ENCODE measurements around the gene RPL34. TPM values are rescaled to one million over a fixed set of nuclear protein-coding genes. Genes with fewer than 3 reads are reported as not detected.

The RPL34 gene
- total RNA-seq, 2 donors from 2014 or later: 413 to 442 TPM

GRCh38 chr4:108601106-108601505, 19.3 kb upstream of the RPL34 start:
- Histone ChIP-seq H3K4me3 (no peak overlapping the region), H3K9me3 (no peaks in the 10 kb centered on the region), H3K36me3 (no peaks in the 10 kb centered on the region), H3K27ac (no peak overlapping the region), H3K27me3 (replicated peaks; ENCODE audit: insufficient read depth) (no peaks in the 10 kb centered on the region), H3K4me1 (ENCODE audit: control insufficient read depth in 1 of 2, low read depth in 2 of 2) (no peaks in the 10 kb centered on the region)
- DNase-seq (ENCODE audit: low spot score): no peak
- TF ChIP-seq, protein P1, sequence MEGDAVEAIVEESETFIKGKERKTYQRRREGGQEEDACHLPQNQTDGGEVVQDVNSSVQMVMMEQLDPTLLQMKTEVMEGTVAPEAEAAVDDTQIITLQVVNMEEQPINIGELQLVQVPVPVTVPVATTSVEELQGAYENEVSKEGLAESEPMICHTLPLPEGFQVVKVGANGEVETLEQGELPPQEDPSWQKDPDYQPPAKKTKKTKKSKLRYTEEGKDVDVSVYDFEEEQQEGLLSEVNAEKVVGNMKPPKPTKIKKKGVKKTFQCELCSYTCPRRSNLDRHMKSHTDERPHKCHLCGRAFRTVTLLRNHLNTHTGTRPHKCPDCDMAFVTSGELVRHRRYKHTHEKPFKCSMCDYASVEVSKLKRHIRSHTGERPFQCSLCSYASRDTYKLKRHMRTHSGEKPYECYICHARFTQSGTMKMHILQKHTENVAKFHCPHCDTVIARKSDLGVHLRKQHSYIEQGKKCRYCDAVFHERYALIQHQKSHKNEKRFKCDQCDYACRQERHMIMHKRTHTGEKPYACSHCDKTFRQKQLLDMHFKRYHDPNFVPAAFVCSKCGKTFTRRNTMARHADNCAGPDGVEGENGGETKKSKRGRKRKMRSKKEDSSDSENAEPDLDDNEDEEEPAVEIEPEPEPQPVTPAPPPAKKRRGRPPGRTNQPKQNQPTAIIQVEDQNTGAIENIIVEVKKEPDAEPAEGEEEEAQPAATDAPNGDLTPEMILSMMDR (IDR thresholded peaks at IDR 0.05): no peak
- ATAC-seq (ENCODE audit: insufficient number of reproducible peaks, low FRiP score, low read depth): no peak

- Histone ChIP-seq H3K9me3 (no peaks in the 10 kb centered on the region), H3K4me3 (no peak overlapping the region), H3K27me3 (replicated peaks; ENCODE audit: insufficient read depth) (no peaks in the 10 kb centered on the region), H3K36me3 (no peaks in the 10 kb centered on the region), H3K4me1 (ENCODE audit: control insufficient read depth in 1 of 2, low read depth in 2 of 2) (no peaks in the 10 kb centered on the region), H3K27ac (no peak overlapping the region)
- ATAC-seq (ENCODE audit: insufficient number of reproducible peaks, low FRiP score, low read depth): no peak
- DNase-seq (ENCODE audit: low spot score): no peak
- TF ChIP-seq, protein P1 (IDR thresholded peaks at IDR 0.05): no peak
Observed at GRCh38 chr4:108601532-108601931, 18.8 kb upstream of the RPL34 start.

- Histone ChIP-seq H3K9me3 (no peaks in the 10 kb centered on the region), H3K27ac (no peak overlapping the region), H3K36me3 (no peaks in the 10 kb centered on the region), H3K4me1 (ENCODE audit: control insufficient read depth in 1 of 2, low read depth in 2 of 2) (no peaks in the 10 kb centered on the region), H3K4me3 (no peak overlapping the region), H3K27me3 (replicated peaks; ENCODE audit: insufficient read depth) (no peaks in the 10 kb centered on the region)
- DNase-seq (ENCODE audit: low spot score) (no peak), ATAC-seq (ENCODE audit: insufficient number of reproducible peaks, low FRiP score, low read depth) (no peak)
- TF ChIP-seq, protein P1 (IDR thresholded peaks at IDR 0.05): no peak
Observed at GRCh38 chr4:108602163-108602562, 18.2 kb upstream of the RPL34 start.

GRCh38 chr4:108607079-108607815, 13.1 kb upstream of the RPL34 start:
- Histone ChIP-seq H3K36me3 (no peaks in the 10 kb centered on the region), H3K27ac (no peak overlapping the region), H3K9me3 (no peaks in the 10 kb centered on the region), H3K4me1 (ENCODE audit: control insufficient read depth in 1 of 2, low read depth in 2 of 2) (no peaks in the 10 kb centered on the region), H3K27me3 (replicated peaks; ENCODE audit: insufficient read depth) (no peaks in the 10 kb centered on the region), H3K4me3 (no peak overlapping the region)
- DNase-seq (ENCODE audit: low spot score) (no peak), ATAC-seq (ENCODE audit: insufficient number of reproducible peaks, low FRiP score, low read depth) (no peak)
- TF ChIP-seq, protein P1 (IDR thresholded peaks at IDR 0.05): no peak

DNA sequence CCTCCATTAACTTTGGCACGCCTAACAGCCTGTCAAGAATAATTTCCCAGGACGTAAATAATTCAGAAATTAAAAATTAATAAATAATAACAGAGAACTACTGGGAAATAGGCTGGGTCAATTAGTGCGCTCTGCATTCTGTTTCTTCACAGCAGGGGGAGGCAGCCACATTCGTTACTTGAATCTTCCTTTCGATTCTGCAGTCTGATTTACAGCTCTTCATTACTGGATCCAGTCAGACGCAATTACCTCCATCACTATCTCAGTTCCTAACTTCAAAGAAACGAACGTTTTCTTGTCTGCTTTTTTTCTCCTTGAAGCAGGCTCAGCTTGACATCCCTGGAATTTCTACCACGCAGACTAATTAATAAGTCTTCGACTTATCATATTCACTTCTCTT, 9.0 kb upstream of the RPL34 start:
- TF ChIP-seq, protein P1 (IDR thresholded peaks at IDR 0.05): no peak
- DNase-seq (ENCODE audit: low spot score): no peak
- ATAC-seq (ENCODE audit: insufficient number of reproducible peaks, low FRiP score, low read depth): no peak
- H3K27me3 ChIP-seq (replicated peaks; ENCODE audit: insufficient read depth): no peaks in the 10 kb centered on the region
- no peaks in the 10 kb centered on the region for H3K9me3 ChIP-seq
- H3K36me3 ChIP-seq: no peaks in the 10 kb centered on the region
- H3K4me3 ChIP-seq: no peak overlapping the region
- H3K4me1 ChIP-seq (ENCODE audit: control insufficient read depth in 1 of 2, low read depth in 2 of 2): no peaks in the 10 kb centered on the region
- no peak overlapping the region for H3K27ac ChIP-seq
